Heart left ventricle (tissue), 13 donors: ENCODE data around the gene AHR.

Experiments
- CTCF ChIP-seq, 12 donors: fragments of 200-600 bp; sonication (generic) in 4 of 12; IDR thresholded peaks; one replicate each; pipeline versions ENCODE4 v1.5.0 to v1.8.0; 2018 to 2022; ENCODE audit warnings: antibody characterized with exemption in 12 of 12, mild to moderate bottlenecking in 5 of 12
- POLR2A ChIP-seq, 2 donors: fragments of 450-650 bp; IDR thresholded peaks; one replicate each; pipeline ENCODE4 v1.6.1; 2017; ENCODE audit warnings: antibody characterized with exemption in 2 of 2, mild to moderate bottlenecking in 2 of 2, moderate library complexity in 2 of 2
- donor health status: ischemic (EF 13 %, LVEDD 7.1; RV severe dilation, severe dysfunction).
- donor health status: DM: no; HTN: yes; CAD: no.
- donor health status: DM: no; HTN: no; CAD: no.
- donor health status: ischemic (EF 25% LVEDD 6.9; RV normal size, moderate dysfunction).
- donor health status: ischemic (EF 25% LVEDD 5.7; RV mildly dilated, moderate dysfunction).
- donor health status: ischemic (EF 35%, LVEDD 5.7; RV mildly dilated, moderate dysfunction).
- donor health status: nonischemic (EF 11% LVEDD 7.7; RV severe dilation, severe dysfunction).
- donor health status: DM: yes; HTN: yes; CAD: no.
- donor health status: PGD.
- donor health status: ischemic (EF 29% LVEDD 5.4; RV normal size, mild dysfunction).
- donor health status: nonischemic (EF 23%, LVEDD 6.1; RV moderate dilation, normal function).

GRCh38 chr7:17311194-17311593 lies 12.7 kb downstream of the AHR start:
- TF ChIP-seq CTCF (IDR thresholded peaks at IDR 0.05) (no peak), POLR2A (IDR thresholded peaks at IDR 0.05) (no peak)
